Measurements from ENCODE around the gene AKAP14.

DNA sequence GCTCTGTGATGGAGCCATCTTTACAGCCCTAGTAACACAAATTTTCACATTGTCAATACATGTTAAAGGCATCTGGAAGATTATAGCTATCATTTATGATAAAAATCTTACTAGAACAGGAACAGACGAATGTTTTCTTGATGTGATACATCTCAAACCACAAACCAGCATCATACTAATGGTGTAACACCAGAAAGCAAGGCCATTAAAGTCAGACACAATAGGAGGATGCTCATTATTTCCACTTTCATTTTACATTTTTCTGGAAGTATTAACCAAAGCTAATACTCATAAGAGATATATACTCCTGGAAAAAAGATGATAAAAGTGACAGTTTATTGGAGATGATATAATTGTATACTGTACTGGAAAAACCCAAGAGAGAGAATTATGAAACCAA lies 5.3 kb downstream of the AKAP14 start:
- TF ChIP-seq, protein P1, sequence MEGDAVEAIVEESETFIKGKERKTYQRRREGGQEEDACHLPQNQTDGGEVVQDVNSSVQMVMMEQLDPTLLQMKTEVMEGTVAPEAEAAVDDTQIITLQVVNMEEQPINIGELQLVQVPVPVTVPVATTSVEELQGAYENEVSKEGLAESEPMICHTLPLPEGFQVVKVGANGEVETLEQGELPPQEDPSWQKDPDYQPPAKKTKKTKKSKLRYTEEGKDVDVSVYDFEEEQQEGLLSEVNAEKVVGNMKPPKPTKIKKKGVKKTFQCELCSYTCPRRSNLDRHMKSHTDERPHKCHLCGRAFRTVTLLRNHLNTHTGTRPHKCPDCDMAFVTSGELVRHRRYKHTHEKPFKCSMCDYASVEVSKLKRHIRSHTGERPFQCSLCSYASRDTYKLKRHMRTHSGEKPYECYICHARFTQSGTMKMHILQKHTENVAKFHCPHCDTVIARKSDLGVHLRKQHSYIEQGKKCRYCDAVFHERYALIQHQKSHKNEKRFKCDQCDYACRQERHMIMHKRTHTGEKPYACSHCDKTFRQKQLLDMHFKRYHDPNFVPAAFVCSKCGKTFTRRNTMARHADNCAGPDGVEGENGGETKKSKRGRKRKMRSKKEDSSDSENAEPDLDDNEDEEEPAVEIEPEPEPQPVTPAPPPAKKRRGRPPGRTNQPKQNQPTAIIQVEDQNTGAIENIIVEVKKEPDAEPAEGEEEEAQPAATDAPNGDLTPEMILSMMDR (IDR thresholded peaks at IDR 0.05 in 4 of 5, conservative IDR thresholded peaks at IDR 0.05 in 1 of 5) = no peak
- no peak for TF ChIP-seq POLR2A (IDR thresholded peaks at IDR 0.05)
